Activated CD4-positive, alpha-beta memory T cell treated with anti-CD3 and anti-CD28 coated beads, Interleukin-2, amount 10 ng/mL, durations not matched to agents 7 days and 5 days (primary cell): ENCODE measurements around the gene NADK. TPM values are rescaled to one million over a fixed set of nuclear protein-coding genes. Genes with fewer than 3 reads are reported as not detected.
"Not testable (repeated sequence)": the region's sequence is repeated elsewhere in the genome, so short reads cannot be mapped to it uniquely, and the experiment has no call there.

Experiments used
- CTCF ChIA-PET: fragments of 350-600 bp; sonication (Branson Sonifier 250); formaldehyde crosslinking; loops from one replicate; lab custom pipeline; 2021; ENCODE audit warnings: antibody characterized with exemption, inconsistent platforms; lab: Charles Lee
- POLR2A ChIA-PET: fragments of 350-600 bp; sonication (Branson Sonifier 250); formaldehyde crosslinking; loops from one replicate; lab custom pipeline; 2021; ENCODE audit warnings: antibody characterized with exemption; lab: Charles Lee
- DNase-seq: peaks from one replicate; pipeline ENCODE4 v3.0.0-alpha.2; 2020
- H3K27ac Mint-ChIP-seq: one replicate; pipeline ENCODE4 v1.8.0; 2021; ENCODE audit warnings: mild to moderate bottlenecking, mixed read lengths
- H3K27me3 Mint-ChIP-seq: one replicate; pipeline ENCODE4 v1.8.0; 2021; ENCODE audit warnings: mixed read lengths
- H3K36me3 Mint-ChIP-seq: one replicate; pipeline ENCODE4 v1.8.0; 2021; ENCODE audit warnings: low read depth, mixed read lengths
- H3K4me1 Mint-ChIP-seq: one replicate; pipeline ENCODE4 v1.8.0; 2021; ENCODE audit warnings: mixed read lengths
- H3K4me3 Mint-ChIP-seq: one replicate; pipeline ENCODE4 v1.8.0; 2021; ENCODE audit warnings: mild to moderate bottlenecking, mixed read lengths
- H3K9me3 Mint-ChIP-seq: one replicate; pipeline ENCODE4 v1.8.0; 2021; ENCODE audit warnings: mixed read lengths
- total RNA-seq, 2 experiments: library from RNA; stranded (reverse); gene quantifications; one replicate each; pipeline ENCODE4 v1.2.3, GENCODE V29; 2021

The NADK gene
- total RNA-seq, 2 experiments from 2014 or later = 78.0 to 81.5 TPM

- DNase-seq, H3K27me3 Mint-ChIP-seq, POLR2A ChIA-PET, CTCF ChIA-PET, H3K9me3 Mint-ChIP-seq: not testable (repeated sequence)
- peaks cover 34% of the 10 kb centered on the region for H3K36me3 Mint-ChIP-seq
- peak overlapping the region; percentile 76 for H3K27ac Mint-ChIP-seq
- H3K4me3 Mint-ChIP-seq = peak overlapping the region; percentile 30
- peaks cover 36% of the 10 kb centered on the region for H3K4me1 Mint-ChIP-seq
Observed at GRCh38 chr1:1726088-1726487, 52.2 kb downstream of the NADK start.

- peaks cover 31% of the 10 kb centered on the region for H3K4me1 Mint-ChIP-seq
- H3K4me3 Mint-ChIP-seq = peak within 1 kb of the TSS; percentile 84
- peak; percentile 99 for DNase-seq
- peaks cover 38% of the 10 kb centered on the region for H3K36me3 Mint-ChIP-seq
- not testable (repeated sequence) for H3K27me3 Mint-ChIP-seq, H3K9me3 Mint-ChIP-seq
- ChIA-PET POLR2A (interaction anchor here (0.6 to 1.3 kb wide), 8 partner anchors 45 to 319 kb away, joined by 3 to 10 read pairs (median 3); partner anchors contain the start of gene NADK), CTCF (interaction anchor here (0.5 kb wide), 1 partner anchor 162 kb away, joined by 3 read pairs; no protein-coding TSS in a partner anchor)
- peak within 1 kb of the TSS; percentile 94 for H3K27ac Mint-ChIP-seq
Observed at GRCh38 chr1:1724035-1724864, 54.0 kb downstream of the NADK start, which contains the start of gene CDK11A. TSS of gene CDK11A (minus strand) at chr1:1724357. CDS start at chr1:1722818, 1,539 bp downstream.

GRCh38 chr1:1721201-1721600, 57.1 kb downstream of the NADK start:
- no peak for DNase-seq
- POLR2A ChIA-PET = no interaction called here
- H3K36me3 Mint-ChIP-seq = peaks cover 41% of the 10 kb centered on the region
- H3K4me1 Mint-ChIP-seq = peaks cover 14% of the 10 kb centered on the region
- no peaks in the 10 kb centered on the region for H3K27me3 Mint-ChIP-seq
- H3K27ac Mint-ChIP-seq = no peak overlapping the region
- no peak overlapping the region for H3K4me3 Mint-ChIP-seq
- CTCF ChIA-PET = no interaction called here
- no peaks in the 10 kb centered on the region for H3K9me3 Mint-ChIP-seq

- peaks cover 31% of the 10 kb centered on the region for H3K36me3 Mint-ChIP-seq
- H3K4me3 Mint-ChIP-seq, DNase-seq, H3K4me1 Mint-ChIP-seq, H3K27ac Mint-ChIP-seq, H3K9me3 Mint-ChIP-seq, POLR2A ChIA-PET, H3K27me3 Mint-ChIP-seq, CTCF ChIA-PET: not testable (repeated sequence)
Observed at GRCh38 chr1:1715109-1715883, 63.0 kb downstream of the NADK start.

GRCh38 chr1:1707897-1708296, 70.4 kb downstream of the NADK start:
- H3K27me3 Mint-ChIP-seq, CTCF ChIA-PET, H3K4me3 Mint-ChIP-seq, H3K4me1 Mint-ChIP-seq, POLR2A ChIA-PET, H3K27ac Mint-ChIP-seq, DNase-seq, H3K9me3 Mint-ChIP-seq, H3K36me3 Mint-ChIP-seq: not testable (repeated sequence)

- DNase-seq, H3K27me3 Mint-ChIP-seq, CTCF ChIA-PET, H3K4me1 Mint-ChIP-seq, H3K27ac Mint-ChIP-seq, H3K4me3 Mint-ChIP-seq, H3K9me3 Mint-ChIP-seq, H3K36me3 Mint-ChIP-seq, POLR2A ChIA-PET: not testable (repeated sequence)
Observed at GRCh38 chr1:1707241-1707640, 71.0 kb downstream of the NADK start.

GRCh38 chr1:1705623-1706022, 72.6 kb downstream of the NADK start:
- CTCF ChIA-PET, H3K4me3 Mint-ChIP-seq: not testable (repeated sequence)

GRCh38 chr1:1704284-1704957, 73.8 kb downstream of the NADK start:
- CTCF ChIA-PET, H3K27ac Mint-ChIP-seq, H3K4me3 Mint-ChIP-seq, H3K4me1 Mint-ChIP-seq, H3K9me3 Mint-ChIP-seq, H3K36me3 Mint-ChIP-seq, H3K27me3 Mint-ChIP-seq, POLR2A ChIA-PET: not testable (repeated sequence)
- DNase-seq = peak; percentile 12

More at GRCh38 chr1:1705623-1706022, 72.6 kb downstream of the NADK start:
- DNase-seq, H3K4me1 Mint-ChIP-seq, H3K36me3 Mint-ChIP-seq, H3K27me3 Mint-ChIP-seq, POLR2A ChIA-PET, H3K27ac Mint-ChIP-seq, H3K9me3 Mint-ChIP-seq: not testable (repeated sequence)

GRCh38 chr1:1703796-1704195, 74.5 kb downstream of the NADK start:
- Mint-ChIP-seq H3K9me3 (no peaks in the 10 kb centered on the region), H3K36me3 (peaks cover 4% of the 10 kb centered on the region), H3K27me3 (peaks cover 2% of the 10 kb centered on the region), H3K4me3 (no peak overlapping the region), H3K27ac (no peak overlapping the region), H3K4me1 (no peaks in the 10 kb centered on the region)
- ChIA-PET POLR2A (no interaction called here), CTCF (no interaction called here)
- peak; percentile 10 for DNase-seq

GRCh38 chr1:1702506-1702905, 75.8 kb downstream of the NADK start:
- H3K36me3 Mint-ChIP-seq, H3K4me3 Mint-ChIP-seq, H3K4me1 Mint-ChIP-seq, H3K9me3 Mint-ChIP-seq, CTCF ChIA-PET, H3K27me3 Mint-ChIP-seq, DNase-seq, H3K27ac Mint-ChIP-seq, POLR2A ChIA-PET: not testable (repeated sequence)

Other genes starting within 250 kb of the NADK start
- gene TMEM240, start 237.8 kb downstream of the NADK start, total RNA-seq = under 1 TPM in 1 of 2 experiments, not detected in 1; 0.28 TPM
- gene SSU72, start 203.6 kb downstream of the NADK start, total RNA-seq = 100 to 1,000 TPM; 111 to 113 TPM
- gene FNDC10, start 178.3 kb downstream of the NADK start, total RNA-seq = 1 to 10 TPM; 2.6 to 2.7 TPM
- gene MIB2, start 163.0 kb downstream of the NADK start, total RNA-seq = 10 to 100 TPM; 37.2 to 37.5 TPM
- 1 to 10 TPM in 1 of 2 experiments, under 1 TPM in 1; 0.63 to 2.4 TPM for gene MMP23B, start 146.3 kb downstream of the NADK start, total RNA-seq
- 10 to 100 TPM; 32.5 to 32.7 TPM for gene CDK11B, start 119.5 kb downstream of the NADK start, total RNA-seq
- 10 to 100 TPM; 54.5 to 55.7 TPM for gene SLC35E2B, start 85.7 kb downstream of the NADK start, total RNA-seq
- gene CDK11A, start 54.1 kb downstream of the NADK start, total RNA-seq = 10 to 100 TPM; 67.2 to 68.1 TPM
- 100 to 1,000 TPM; 428 to 431 TPM for gene GNB1, start 112.6 kb upstream of the NADK start, total RNA-seq
- under 1 TPM; 0.25 to 0.38 TPM for gene CALML6, start 136.8 kb upstream of the NADK start, total RNA-seq
- not detected for gene TMEM52, start 140.8 kb upstream of the NADK start, total RNA-seq
- not detected for gene CFAP74, start 225.3 kb upstream of the NADK start, total RNA-seq
- not detected for gene GABRD, start 240.9 kb upstream of the NADK start, total RNA-seq